Liver (tissue), 9 donors: ENCODE measurements around the gene ARAP1. TPM values are rescaled to one million over a fixed set of nuclear protein-coding genes. Genes with fewer than 3 reads are reported as not detected.

ENCODE experiments used
- DNase-seq: peaks from one replicate; pipeline ENCODE4 v3.0.0-alpha.2; 2017; ENCODE audit warnings: low spot score
- H3K27ac ChIP-seq, 2 donors: one replicate each; pipeline ENCODE4 v1.7.0; 2013; ENCODE audit warnings: inconsistent platforms in 2 of 2, low read length in 2 of 2, control low read depth in 1 of 2, low read depth in 1 of 2, mild to moderate bottlenecking in 1 of 2
- H3K27me3 ChIP-seq, 4 donors: one replicate each; pipeline versions ENCODE4 v1.6.1 to v1.7.0; 2013; ENCODE audit warnings: low read length in 3 of 4, inconsistent platforms in 1 of 4, mild to moderate bottlenecking in 1 of 4, moderate library complexity in 1 of 4; ENCODE audit not compliant: control insufficient read depth in 4 of 4, insufficient read depth in 4 of 4
- H3K36me3 ChIP-seq, 4 donors: one replicate each; pipeline versions ENCODE4 v1.6.1 to v1.7.0; 2013; ENCODE audit warnings: low read length in 3 of 4, mild to moderate bottlenecking in 3 of 4, low read depth in 1 of 4, moderate library complexity in 1 of 4; ENCODE audit not compliant: control insufficient read depth in 4 of 4, insufficient read depth in 3 of 4
- H3K4me1 ChIP-seq, 4 donors: one replicate each; pipeline versions ENCODE4 v1.6.1 to v1.7.0; 2013; ENCODE audit warnings: low read length in 3 of 4, mild to moderate bottlenecking in 3 of 4, moderate library complexity in 1 of 4; ENCODE audit not compliant: control insufficient read depth in 4 of 4, insufficient read depth in 4 of 4
- H3K4me3 ChIP-seq, 3 donors: one replicate each; pipeline versions ENCODE4 v1.6.1 to v1.7.0; 2013; ENCODE audit warnings: low read length in 3 of 3, control low read depth in 1 of 3, low read depth in 1 of 3, mild to moderate bottlenecking in 1 of 3
- H3K9ac ChIP-seq, 2 donors: one replicate each; pipeline ENCODE4 v1.7.0; 2013; ENCODE audit warnings: low read length in 2 of 2, mild to moderate bottlenecking in 2 of 2, moderate library complexity in 2 of 2, control low read depth in 1 of 2, low read depth in 1 of 2
- H3K9me3 ChIP-seq, 4 donors: one replicate each; pipeline versions ENCODE4 v1.6.1 to v1.7.0; 2013; ENCODE audit warnings: low read length in 3 of 4; ENCODE audit not compliant: control insufficient read depth in 4 of 4
- CTCF ChIP-seq: fragments of 150-350 bp; IDR thresholded peaks from 2 replicates; pipeline ENCODE4 v1.5.1; 2017; ENCODE audit warnings: improper control_type of control experiment, low read depth, low read length; ENCODE audit not compliant: missing input control
- EGR1 ChIP-seq, 2 donors: IDR thresholded peaks; 2 replicates each; pipeline ENCODE4 v1.6.1; 2016 to 2018; ENCODE audit warnings: antibody characterized with exemption in 2 of 2, low read depth in 2 of 2
- FOXA1 ChIP-seq: IDR thresholded peaks from 2 replicates; pipeline ENCODE4 v1.6.1; 2016; ENCODE audit warnings: antibody characterized with exemption
- HNF4A ChIP-seq, 2 donors: conservative IDR thresholded peaks; 2 replicates each; pipeline ENCODE4 v1.6.1; 2016; ENCODE audit warnings: antibody characterized with exemption in 2 of 2, mild to moderate bottlenecking in 2 of 2
- HNF4G ChIP-seq: IDR thresholded peaks from 2 replicates; pipeline ENCODE4 v1.6.1; 2016; ENCODE audit warnings: antibody characterized with exemption
- JUND ChIP-seq, 2 donors: IDR thresholded peaks; 2 replicates each; pipeline ENCODE4 v1.6.1; 2016; ENCODE audit warnings: antibody characterized with exemption in 2 of 2
- MAX ChIP-seq: IDR thresholded peaks from 2 replicates; pipeline ENCODE4 v1.6.1; 2016; ENCODE audit warnings: antibody characterized with exemption
- RAD21 ChIP-seq, 2 donors: IDR thresholded peaks; 2 replicates each; pipeline ENCODE4 v1.6.1; 2016; ENCODE audit warnings: antibody characterized with exemption in 2 of 2, mild to moderate bottlenecking in 2 of 2
- RXRA ChIP-seq, 2 donors: IDR thresholded peaks; 2 replicates each; pipeline ENCODE4 v1.6.1; 2017 to 2018; ENCODE audit warnings: antibody characterized with exemption in 2 of 2, mild to moderate bottlenecking in 1 of 2
- TAF1 ChIP-seq: conservative IDR thresholded peaks from 2 replicates; pipeline ENCODE4 v1.6.1; 2016; ENCODE audit warnings: antibody characterized with exemption, mild to moderate bottlenecking
- YY1 ChIP-seq: IDR thresholded peaks from 2 replicates; pipeline ENCODE4 v1.6.1; 2016; ENCODE audit warnings: antibody characterized with exemption, mild to moderate bottlenecking
- ZBTB33 ChIP-seq: IDR thresholded peaks from 2 replicates; pipeline ENCODE4 v1.6.1; 2016; ENCODE audit warnings: antibody characterized with exemption
- WGBS: extraction: QIAGEN DNeasy Blood & Tissue Kit; methylation state at CpG from one replicate; pipeline ENCODE4 v1.1.7; 2013; 5-methylcytosine and 5-hydroxymethylcytosine counted together
- polyA plus RNA-seq, 2 donors: library from polyadenylated mRNA; stranded (reverse) in 1 of 2; unstranded in 1 of 2; fragments of 200-250 nt in 1 of 2; fragments of >200 nt in 1 of 2; fragmentation: Nextera tagmentation in 1 of 2; extraction: Ambion mirVana in 1 of 2; gene quantifications; one replicate each; pipeline versions ENCODE4 v1.2.1 to v1.2.3, GENCODE V29; 2013 to 2015
- total RNA-seq, 2 donors: library from RNA; depleted of rRNA; stranded (reverse); fragments of >200 nt; gene quantifications; one replicate each; pipeline ENCODE4 v1.2.3, GENCODE V29; 2014
- TF ChIP-seq, protein P1 (sequence below): IDR thresholded peaks from 2 replicates; pipeline ENCODE4 v1.6.1; 2016; ENCODE audit warnings: antibody characterized with exemption, mild to moderate bottlenecking
- TF ChIP-seq, protein P2 (sequence below): IDR thresholded peaks from 2 replicates; pipeline ENCODE4 v1.6.1; 2016; ENCODE audit warnings: antibody characterized with exemption
- donor health status: healthy.
- donor health status: healthy.
- donor health status: healthy.
- donor health status: healthy.
- donor health status: healthy.

Gene ARAP1
- total and polyA plus RNA-seq, 4 donors, result 14.4 to 77.8 (median 43.5) TPM

GRCh38 chr11:72661486-72661885 lies 90.7 kb downstream of the ARAP1 start:
- Histone ChIP-seq H3K4me1 (no peaks in the 10 kb centered on the region), H3K36me3 (no peaks in the 10 kb centered on the region), H3K27ac (no peak overlapping the region), H3K27me3 (no peaks in the 10 kb centered on the region), H3K9me3 (no peaks in the 10 kb centered on the region), H3K4me3 (no peak overlapping the region), H3K9ac (no peak overlapping the region)
- DNase-seq, result no peak
- TF ChIP-seq YY1, result no peak
- no peak for TF ChIP-seq RXRA (IDR thresholded peaks at IDR 0.05)
- no peak for TF ChIP-seq MAX
- TF ChIP-seq EGR1 (IDR thresholded peaks at IDR 0.05; ENCODE audit: low read depth in 2 of 2), result no peak
- no peak for TF ChIP-seq HNF4A (conservative IDR thresholded peaks at IDR 0.05)
- no peak for TF ChIP-seq TAF1
- no peak for TF ChIP-seq JUND (IDR thresholded peaks at IDR 0.05)
- TF ChIP-seq ZBTB33, result no peak
- WGBS, result 86% methylated on average over 9 of the region's 9 CpGs

- Histone ChIP-seq H3K36me3 (no peaks in the 10 kb centered on the region), H3K4me1 (no peaks in the 10 kb centered on the region), H3K27me3 (no peaks in the 10 kb centered on the region), H3K9me3 (no peaks in the 10 kb centered on the region), H3K9ac (no peak overlapping the region), H3K4me3 (no peak overlapping the region), H3K27ac (no peak overlapping the region)
- no peak for TF ChIP-seq RAD21 (IDR thresholded peaks at IDR 0.05)
- TF ChIP-seq HNF4G, result no peak
- TF ChIP-seq JUND (IDR thresholded peaks at IDR 0.05), result no peak
- no peak for TF ChIP-seq TAF1
- TF ChIP-seq FOXA1, result no peak
- TF ChIP-seq, protein P1, sequence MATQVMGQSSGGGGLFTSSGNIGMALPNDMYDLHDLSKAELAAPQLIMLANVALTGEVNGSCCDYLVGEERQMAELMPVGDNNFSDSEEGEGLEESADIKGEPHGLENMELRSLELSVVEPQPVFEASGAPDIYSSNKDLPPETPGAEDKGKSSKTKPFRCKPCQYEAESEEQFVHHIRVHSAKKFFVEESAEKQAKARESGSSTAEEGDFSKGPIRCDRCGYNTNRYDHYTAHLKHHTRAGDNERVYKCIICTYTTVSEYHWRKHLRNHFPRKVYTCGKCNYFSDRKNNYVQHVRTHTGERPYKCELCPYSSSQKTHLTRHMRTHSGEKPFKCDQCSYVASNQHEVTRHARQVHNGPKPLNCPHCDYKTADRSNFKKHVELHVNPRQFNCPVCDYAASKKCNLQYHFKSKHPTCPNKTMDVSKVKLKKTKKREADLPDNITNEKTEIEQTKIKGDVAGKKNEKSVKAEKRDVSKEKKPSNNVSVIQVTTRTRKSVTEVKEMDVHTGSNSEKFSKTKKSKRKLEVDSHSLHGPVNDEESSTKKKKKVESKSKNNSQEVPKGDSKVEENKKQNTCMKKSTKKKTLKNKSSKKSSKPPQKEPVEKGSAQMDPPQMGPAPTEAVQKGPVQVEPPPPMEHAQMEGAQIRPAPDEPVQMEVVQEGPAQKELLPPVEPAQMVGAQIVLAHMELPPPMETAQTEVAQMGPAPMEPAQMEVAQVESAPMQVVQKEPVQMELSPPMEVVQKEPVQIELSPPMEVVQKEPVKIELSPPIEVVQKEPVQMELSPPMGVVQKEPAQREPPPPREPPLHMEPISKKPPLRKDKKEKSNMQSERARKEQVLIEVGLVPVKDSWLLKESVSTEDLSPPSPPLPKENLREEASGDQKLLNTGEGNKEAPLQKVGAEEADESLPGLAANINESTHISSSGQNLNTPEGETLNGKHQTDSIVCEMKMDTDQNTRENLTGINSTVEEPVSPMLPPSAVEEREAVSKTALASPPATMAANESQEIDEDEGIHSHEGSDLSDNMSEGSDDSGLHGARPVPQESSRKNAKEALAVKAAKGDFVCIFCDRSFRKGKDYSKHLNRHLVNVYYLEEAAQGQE, result no peak
- TF ChIP-seq, protein P2, sequence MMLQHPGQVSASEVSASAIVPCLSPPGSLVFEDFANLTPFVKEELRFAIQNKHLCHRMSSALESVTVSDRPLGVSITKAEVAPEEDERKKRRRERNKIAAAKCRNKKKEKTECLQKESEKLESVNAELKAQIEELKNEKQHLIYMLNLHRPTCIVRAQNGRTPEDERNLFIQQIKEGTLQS, result no peak
- TF ChIP-seq CTCF, result no peak
- WGBS, result 86% methylated on average over 9 of the region's 9 CpGs
- DNase-seq, result no peak
Observed at GRCh38 chr11:72658989-72659640, 93.1 kb downstream of the ARAP1 start.
